Endodermal cell (in vitro differentiated cells): ENCODE results near the gene MAML2. TPM values are rescaled to one million over a fixed set of nuclear protein-coding genes. Genes with fewer than 3 reads are reported as not detected.

Source experiments
- DNase-seq: peaks from one replicate; pipeline ENCODE4 v3.0.0-alpha.2; 2017
- H3K27ac ChIP-seq: 2 replicates; pipeline ENCODE4 v1.5.1; 2013; ENCODE audit warnings: mild to moderate bottlenecking, low read depth, low read length, moderate library complexity
- H3K27me3 ChIP-seq: 2 replicates; pipeline ENCODE4 v1.6.1; 2013; ENCODE audit warnings: mild to moderate bottlenecking, low read length, moderate library complexity; ENCODE audit not compliant: insufficient read depth, control insufficient read depth, poor library complexity, severe bottlenecking
- H3K36me3 ChIP-seq: 2 replicates; pipeline ENCODE4 v1.7.0; 2013; ENCODE audit warnings: mild to moderate bottlenecking, low read length, moderate library complexity; ENCODE audit not compliant: control insufficient read depth, insufficient read depth
- H3K4me1 ChIP-seq: one replicate; pipeline ENCODE4 v1.7.0; 2013; ENCODE audit warnings: low read length; ENCODE audit not compliant: control insufficient read depth, insufficient read depth
- H3K4me3 ChIP-seq: 2 replicates; pipeline ENCODE4 v1.5.1; 2013; ENCODE audit warnings: mild to moderate bottlenecking, low read length, moderate library complexity
- H3K9ac ChIP-seq: 2 replicates; pipeline ENCODE4 v1.6.1; 2013; ENCODE audit warnings: mild to moderate bottlenecking, low read length, moderate library complexity; ENCODE audit not compliant: poor library complexity, severe bottlenecking; ENCODE audit errors: extremely low read depth
- H3K9me3 ChIP-seq: 2 replicates; pipeline ENCODE4 v1.6.1; 2013; ENCODE audit warnings: mild to moderate bottlenecking, low read length, moderate library complexity; ENCODE audit not compliant: control insufficient read depth
- H3K27ac Mint-ChIP-seq: 2 replicates; pipeline ENCODE4 v1.8.0; 2020; ENCODE audit warnings: mixed read lengths
- H3K27me3 Mint-ChIP-seq: 2 replicates; pipeline ENCODE4 v1.8.0; 2021; ENCODE audit warnings: mild to moderate bottlenecking, mixed read lengths; ENCODE audit not compliant: insufficient read depth
- H3K36me3 Mint-ChIP-seq: 2 replicates; pipeline ENCODE4 v1.8.0; 2020; ENCODE audit warnings: low read depth, mixed read lengths
- H3K4me1 Mint-ChIP-seq: 2 replicates; pipeline ENCODE4 v1.8.0; 2020; ENCODE audit warnings: mixed read lengths
- H3K4me3 Mint-ChIP-seq: 2 replicates; pipeline ENCODE4 v1.8.0; 2020; ENCODE audit warnings: mild to moderate bottlenecking, moderate library complexity, mixed read lengths
- H3K9me3 Mint-ChIP-seq: 2 replicates; pipeline ENCODE4 v1.8.0; 2020; ENCODE audit warnings: mild to moderate bottlenecking, mixed read lengths
- CTCF ChIP-seq: fragments of 200-600 bp; sonication (generic); conservative IDR thresholded peaks from 2 replicates; pipeline ENCODE4 v1.5.0; 2021; ENCODE audit warnings: antibody characterized with exemption, mild to moderate bottlenecking
- WGBS, 2 experiments: methylation state at CpG; one replicate each; pipeline versions ENCODE4 v1.1.5 to v1.1.7; 2013; ENCODE audit warnings: missing lambda C conversion rate in 2 of 2, mixed read lengths in 1 of 2; ENCODE audit not compliant: insufficient coverage in 1 of 2, insufficient read length in 1 of 2; 5-methylcytosine and 5-hydroxymethylcytosine counted together
- total RNA-seq, 2 donors: library from RNA; stranded (reverse); fragmentation: NEBNext Ultra II Directional in 1 of 2; extraction: Animal tissue kit (Norgen Biotek cat#: 25700) in 1 of 2; gene quantifications; 2 replicates in 1 of 2; 3 replicates in 1 of 2; pipeline ENCODE4 v1.2.1, GENCODE V29; 2021

MAML2 gene
- total RNA-seq, 2 donors from 2014 or later: 6.6 to 8.0 TPM

GRCh38 chr11:96218006-96218405 is 125.0 kb downstream of the MAML2 start:
- Histone ChIP-seq H3K9me3 (no peaks in the 10 kb centered on the region), H3K27me3 (no peaks in the 10 kb centered on the region), H3K36me3 (no peaks in the 10 kb centered on the region), H3K9ac (no peak overlapping the region), H3K4me1 (peaks cover 19% of the 10 kb centered on the region), H3K4me3 (no peak overlapping the region), H3K27ac (no peak overlapping the region)
- H3K27ac Mint-ChIP-seq: no peak overlapping the region
- H3K4me3 Mint-ChIP-seq: no peak overlapping the region
- H3K4me1 Mint-ChIP-seq: peaks cover 51% of the 10 kb centered on the region
- no peak for DNase-seq
- 85 to 87% methylated on average over 5 of the region's 5 CpGs for WGBS, 2 experiments
- no peaks in the 10 kb centered on the region for H3K27me3 Mint-ChIP-seq
- H3K36me3 Mint-ChIP-seq: no peaks in the 10 kb centered on the region
- no peaks in the 10 kb centered on the region for H3K9me3 Mint-ChIP-seq
- TF ChIP-seq CTCF: no peak

GRCh38 chr11:96217206-96217605 is 125.8 kb downstream of the MAML2 start:
- Mint-ChIP-seq H3K27me3 (no peaks in the 10 kb centered on the region), H3K36me3 (no peaks in the 10 kb centered on the region), H3K4me3 (no peak overlapping the region), H3K4me1 (peaks cover 56% of the 10 kb centered on the region), H3K9me3 (no peaks in the 10 kb centered on the region), H3K27ac (no peak overlapping the region)
- H3K27ac ChIP-seq: no peak overlapping the region
- no peak overlapping the region for H3K9ac ChIP-seq
- H3K27me3 ChIP-seq: no peaks in the 10 kb centered on the region
- H3K4me3 ChIP-seq: no peak overlapping the region
- TF ChIP-seq CTCF: no peak
- 94 to 96% methylated on average over 4 to 5 of the region's 5 CpGs for WGBS, 2 experiments
- peaks cover 23% of the 10 kb centered on the region for H3K4me1 ChIP-seq
- no peaks in the 10 kb centered on the region for H3K36me3 ChIP-seq
- DNase-seq: no peak
- H3K9me3 ChIP-seq: no peaks in the 10 kb centered on the region

- Histone ChIP-seq H3K9ac (no peak overlapping the region), H3K4me3 (no peak overlapping the region), H3K9me3 (no peaks in the 10 kb centered on the region), H3K36me3 (no peaks in the 10 kb centered on the region), H3K4me1 (peaks cover 21% of the 10 kb centered on the region), H3K27me3 (no peaks in the 10 kb centered on the region), H3K27ac (no peak overlapping the region)
- H3K36me3 Mint-ChIP-seq: no peaks in the 10 kb centered on the region
- no peaks in the 10 kb centered on the region for H3K9me3 Mint-ChIP-seq
- DNase-seq: no peak
- peaks cover 54% of the 10 kb centered on the region for H3K4me1 Mint-ChIP-seq
- TF ChIP-seq CTCF: no peak
- no peaks in the 10 kb centered on the region for H3K27me3 Mint-ChIP-seq
- no peak overlapping the region for H3K4me3 Mint-ChIP-seq
- no peak overlapping the region for H3K27ac Mint-ChIP-seq
Measured at GRCh38 chr11:96215826-96216225, 127.2 kb downstream of the MAML2 start.
